ENCODE results near the gene DNMT3A.

DNA sequence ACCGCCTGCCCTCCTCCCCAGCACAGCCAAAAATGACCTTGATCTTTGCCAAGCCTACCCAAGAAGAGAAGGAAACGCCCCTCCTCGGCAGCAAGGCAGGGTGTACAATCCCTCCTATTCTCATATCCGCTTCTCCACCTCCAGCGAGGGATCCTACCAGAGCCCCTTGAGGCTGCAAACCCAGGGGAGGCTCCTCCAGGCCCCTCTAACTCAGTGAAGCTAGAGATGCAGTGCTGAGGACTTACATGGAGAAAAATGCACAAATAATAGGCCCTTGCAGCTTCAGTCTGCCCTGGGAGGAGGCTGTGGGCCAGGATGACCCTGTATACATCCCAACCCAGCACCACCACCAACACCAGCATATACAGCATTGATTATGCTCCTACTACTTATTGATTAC is 126.5 kb downstream of the DNMT3A start:
- TF ChIP-seq EP300 (IDR thresholded peaks at IDR 0.05): no peak
- TF ChIP-seq, protein P1, sequence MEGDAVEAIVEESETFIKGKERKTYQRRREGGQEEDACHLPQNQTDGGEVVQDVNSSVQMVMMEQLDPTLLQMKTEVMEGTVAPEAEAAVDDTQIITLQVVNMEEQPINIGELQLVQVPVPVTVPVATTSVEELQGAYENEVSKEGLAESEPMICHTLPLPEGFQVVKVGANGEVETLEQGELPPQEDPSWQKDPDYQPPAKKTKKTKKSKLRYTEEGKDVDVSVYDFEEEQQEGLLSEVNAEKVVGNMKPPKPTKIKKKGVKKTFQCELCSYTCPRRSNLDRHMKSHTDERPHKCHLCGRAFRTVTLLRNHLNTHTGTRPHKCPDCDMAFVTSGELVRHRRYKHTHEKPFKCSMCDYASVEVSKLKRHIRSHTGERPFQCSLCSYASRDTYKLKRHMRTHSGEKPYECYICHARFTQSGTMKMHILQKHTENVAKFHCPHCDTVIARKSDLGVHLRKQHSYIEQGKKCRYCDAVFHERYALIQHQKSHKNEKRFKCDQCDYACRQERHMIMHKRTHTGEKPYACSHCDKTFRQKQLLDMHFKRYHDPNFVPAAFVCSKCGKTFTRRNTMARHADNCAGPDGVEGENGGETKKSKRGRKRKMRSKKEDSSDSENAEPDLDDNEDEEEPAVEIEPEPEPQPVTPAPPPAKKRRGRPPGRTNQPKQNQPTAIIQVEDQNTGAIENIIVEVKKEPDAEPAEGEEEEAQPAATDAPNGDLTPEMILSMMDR (IDR thresholded peaks at IDR 0.05): no peak

All from sigmoid colon (tissue), 4 donors.